ENCODE results near the gene GABRR3. TPM values are rescaled to one million over a fixed set of nuclear protein-coding genes. Genes with fewer than 3 reads are reported as not detected.

Gene GABRR3
- total and polyA plus RNA-seq, 10 donors = 0.03 TPM; not detected in 9

- WGBS, 5 donors = 94 to 100% (median 98%) methylated on average over 3 of the region's 3 CpGs
- DNase-seq = no peak
- Histone ChIP-seq H3K4me1 (peaks cover 0 to 8% (median 0%) of the 10 kb centered on the region in 6 donors), H3K27ac (no peak overlapping the region), H3K27me3 (replicated peaks in 1 of 7) (no peaks in the 10 kb centered on the region), H3K9me3 (no peaks in the 10 kb centered on the region), H3K36me3 (no peaks in the 10 kb centered on the region), H3K4me3 (no peak overlapping the region)
- intact Hi-C loops (cut with DNase I; ENCODE audit: low total_unique reads) = no loop called here
- TF ChIP-seq POLR2AphosphoS5 (IDR thresholded peaks at IDR 0.05) = no peak
- no peak for TF ChIP-seq POLR2A (IDR thresholded peaks at IDR 0.05)
- no peak for TF ChIP-seq CTCF (IDR thresholded peaks at IDR 0.05 in 8 of 11, conservative IDR thresholded peaks at IDR 0.05 in 3 of 11)
These were observed 46.1 kb downstream of the GABRR3 start for GRCh38 chr3:97988784-97989568.

GRCh38 chr3:97987306-97987705 lies 47.8 kb downstream of the GABRR3 start:
- no peak for DNase-seq
- Histone ChIP-seq H3K36me3 (no peaks in the 10 kb centered on the region), H3K9me3 (no peaks in the 10 kb centered on the region), H3K27me3 (replicated peaks in 1 of 7) (no peaks in the 10 kb centered on the region), H3K4me3 (no peak overlapping the region), H3K27ac (no peak overlapping the region), H3K4me1 (peaks cover 0 to 8% (median 0%) of the 10 kb centered on the region in 6 donors)
- TF ChIP-seq POLR2A (IDR thresholded peaks at IDR 0.05) = no peak
- no peak for TF ChIP-seq CTCF (IDR thresholded peaks at IDR 0.05 in 8 of 11, conservative IDR thresholded peaks at IDR 0.05 in 3 of 11)
- no peak for TF ChIP-seq POLR2AphosphoS5 (IDR thresholded peaks at IDR 0.05)
- 81 to 91% (median 90%) methylated on average over 2 of the region's 2 CpGs for WGBS, 5 donors
- intact Hi-C loops (cut with DNase I; ENCODE audit: low total_unique reads) = no loop called here

DNA sequence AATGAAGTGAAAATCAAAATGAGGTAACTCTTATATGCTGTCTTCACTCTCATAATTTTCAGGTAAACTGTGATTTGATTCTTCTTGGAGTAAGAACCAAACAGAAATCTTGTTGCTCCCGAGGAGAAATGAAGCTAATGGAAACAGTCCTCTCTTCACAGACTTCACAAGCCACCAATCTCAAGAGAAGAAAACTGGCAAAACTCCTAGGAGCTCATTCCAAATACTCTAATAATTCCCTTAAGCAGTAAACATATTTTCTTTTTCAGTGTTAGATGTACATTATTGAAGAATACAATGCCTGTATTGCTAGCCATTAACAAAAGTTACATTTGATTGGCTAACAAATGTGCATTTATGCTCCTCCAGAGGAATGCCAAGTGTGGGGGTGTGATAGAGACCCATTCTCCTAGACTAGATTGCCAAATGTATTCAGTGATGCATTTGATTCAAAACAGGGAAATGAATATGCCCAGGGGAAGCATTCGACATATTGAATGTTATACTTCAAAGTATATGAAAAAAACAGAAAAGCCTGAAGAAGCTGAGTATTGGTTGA lies 51.1 kb downstream of the GABRR3 start:
- Histone ChIP-seq H3K27ac (no peak overlapping the region), H3K36me3 (no peaks in the 10 kb centered on the region), H3K4me1 (no peaks in the 10 kb centered on the region), H3K9me3 (no peaks in the 10 kb centered on the region), H3K27me3 (replicated peaks in 1 of 7) (no peaks in the 10 kb centered on the region), H3K4me3 (no peak overlapping the region)
- TF ChIP-seq CTCF (IDR thresholded peaks at IDR 0.05 in 8 of 11, conservative IDR thresholded peaks at IDR 0.05 in 3 of 11) = no peak
- no peak for TF ChIP-seq POLR2AphosphoS5 (IDR thresholded peaks at IDR 0.05)
- TF ChIP-seq POLR2A (IDR thresholded peaks at IDR 0.05) = no peak
- WGBS, 5 donors = 54 to 81% (median 59%) methylated on average over 2 of the region's 2 CpGs
- intact Hi-C loops (cut with DNase I; ENCODE audit: low total_unique reads) = no loop called here
- DNase-seq = no peak

DNA sequence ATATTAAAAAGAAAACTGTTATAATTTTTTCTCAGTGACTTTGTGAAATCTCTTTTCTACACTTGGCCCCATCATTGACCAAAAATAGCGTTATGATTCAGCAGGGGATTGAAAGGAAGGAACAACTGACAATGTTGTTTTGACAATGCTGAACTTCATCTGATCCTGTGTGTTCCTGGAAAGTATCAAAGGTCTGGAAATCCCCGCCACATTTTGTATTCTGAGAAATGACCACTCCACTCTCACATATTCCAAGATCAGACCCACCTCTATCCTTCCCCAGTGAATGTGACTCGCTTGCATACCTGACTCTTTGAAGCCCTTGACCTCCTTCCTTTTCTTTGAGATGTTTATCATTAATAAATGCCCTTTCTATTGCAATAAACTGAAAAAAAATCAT lies 53.2 kb downstream of the GABRR3 start:
- no peak for TF ChIP-seq CTCF (IDR thresholded peaks at IDR 0.05 in 8 of 11, conservative IDR thresholded peaks at IDR 0.05 in 3 of 11)
- Histone ChIP-seq H3K4me1 (no peaks in the 10 kb centered on the region), H3K9me3 (no peaks in the 10 kb centered on the region), H3K27ac (no peak overlapping the region), H3K36me3 (no peaks in the 10 kb centered on the region), H3K4me3 (no peak overlapping the region), H3K27me3 (replicated peaks in 1 of 7) (no peaks in the 10 kb centered on the region)
- WGBS, 5 donors = 33 to 57% (median 48%) methylated on average over 3 of the region's 3 CpGs
- no peak for DNase-seq
- intact Hi-C loops (cut with DNase I; ENCODE audit: low total_unique reads) = no loop called here

All from spleen (tissue), 11 donors.